HCT116 (cell line): Measurements from ENCODE around the gene TMEM52. TPM values are rescaled to one million over a fixed set of nuclear protein-coding genes. Genes with fewer than 3 reads are reported as not detected.

Experiments
- ATAC-seq: fragments of 200-7000 bp; cut with Tn5 transposase; 2 replicates; pipeline ENCODE4 v1.9.1; 2020; ENCODE audit warnings: mild to moderate bottlenecking, moderate library complexity
- BruUV-seq: library from RNA; stranded (reverse); fragments of 400-500 nt; replicated peaks from 2 replicates; lab custom pipeline; 2021; lab: Mats Ljungman, UMichigan
- CTCF ChIA-PET: fragments of 300-600 bp; sonication (Branson Sonifier 250); formaldehyde crosslinking; loops from one replicate; lab custom pipeline; 2021; ENCODE audit warnings: antibody characterized with exemption; lab: Charles Lee
- POLR2A ChIA-PET: fragments of 300-600, 350-600 bp; sonication (Branson Sonifier 250); formaldehyde crosslinking; loops from one replicate; lab custom pipeline; 2021; ENCODE audit warnings: antibody characterized with exemption; lab: Charles Lee
- RAD21 ChIA-PET, 2 experiments: fragments of 300-600 bp; sonication (Branson Sonifier 250); formaldehyde crosslinking; loops; one replicate each; lab custom pipeline; 2023; ENCODE audit warnings: low total read pairs in 2 of 2; ENCODE audit not compliant: uncharacterized antibody in 2 of 2, unreplicated experiment in 2 of 2, low non-redundant PET in 1 of 2; lab: Charles Lee
- DNase-seq: peaks from one replicate; pipeline ENCODE4 v3.0.0-alpha.2; 2010; ENCODE audit warnings: low read depth, low spot score
- H2AFZ ChIP-seq: fragments of 200-600 bp; shearing (Covaris generic), sonication (generic); 2 replicates; pipeline ENCODE4 v1.6.1; 2017; ENCODE audit warnings: low read depth, mixed run types, mixed read lengths, antibody characterized with exemption, low read length; ENCODE audit not compliant: poor library complexity, severe bottlenecking
- H3K27ac ChIP-seq: 2 replicates; pipeline ENCODE4 v1.5.1; 2012; ENCODE audit warnings: low read depth, low read length
- H3K27me3 ChIP-seq: fragments of 200-600 bp; sonication (generic); 2 replicates; pipeline ENCODE4 v1.6.1; 2016; ENCODE audit warnings: mixed run types, low read length, mixed read lengths; ENCODE audit not compliant: insufficient read depth
- H3K36me3 ChIP-seq, 2 experiments: fragments of 200-500 bp in 1 of 2; fragments of 200-600 bp in 1 of 2; sonication (Bioruptor generic) in 1 of 2; sonication (generic) in 1 of 2; 2 replicates each; pipeline versions ENCODE4 v1.5.1 to v1.6.1; 2014 to 2016; ENCODE audit warnings: low read length in 2 of 2, inconsistent platforms in 1 of 2, mixed read lengths in 1 of 2, mixed run types in 1 of 2; ENCODE audit not compliant: insufficient read depth in 2 of 2, control insufficient read depth in 1 of 2
- H3K4me1 ChIP-seq, 2 experiments: fragments of 200-600 bp in 1 of 2; sonication (generic) in 1 of 2; 2 replicates each; pipeline versions ENCODE4 v1.5.1 to v1.6.1; 2012 to 2017; ENCODE audit warnings: low read length in 2 of 2, inconsistent platforms in 1 of 2, mild to moderate bottlenecking in 1 of 2, mixed read lengths in 1 of 2, mixed run types in 1 of 2, moderate library complexity in 1 of 2; ENCODE audit not compliant: insufficient read depth in 2 of 2, control insufficient read depth in 1 of 2
- H3K4me2 ChIP-seq: fragments of 200-600 bp; sonication (generic); 2 replicates; pipeline ENCODE4 v1.6.1; 2017; ENCODE audit warnings: mixed run types, low read length, mixed read lengths
- H3K4me3 ChIP-seq, 2 experiments: fragments of 200-600 bp in 1 of 2; sonication (generic) in 1 of 2; replicated peaks in 1 of 2; 2 replicates each; pipeline ENCODE4 v1.5.1; 2011 to 2016; ENCODE audit warnings: low read length in 2 of 2, control low read depth in 1 of 2, low read depth in 1 of 2, mild to moderate bottlenecking in 1 of 2, mixed read lengths in 1 of 2, mixed run types in 1 of 2
- H3K79me2 ChIP-seq: fragments of 200-600 bp; sonication (generic); 2 replicates; pipeline ENCODE4 v1.6.1; 2017; ENCODE audit warnings: mild to moderate bottlenecking, mixed run types, low read length, moderate library complexity, mixed read lengths; ENCODE audit not compliant: insufficient read depth
- H3K9ac ChIP-seq: fragments of 200-600 bp; sonication (generic); 2 replicates; pipeline ENCODE4 v1.6.1; 2016; ENCODE audit warnings: low read length, mixed read lengths
- H3K9me2 ChIP-seq: fragments of 200-600 bp; sonication (generic), shearing (Covaris generic); 2 replicates; pipeline ENCODE4 v1.6.1; 2017; ENCODE audit warnings: mixed run types, mild to moderate bottlenecking, moderate library complexity; ENCODE audit not compliant: insufficient read depth
- H3K9me3 ChIP-seq, 2 experiments: fragments of 200-500 bp in 1 of 2; fragments of 200-600 bp in 1 of 2; sonication (Bioruptor generic) in 1 of 2; sonication (generic) in 1 of 2; 2 replicates each; pipeline ENCODE4 v1.6.1; 2014 to 2017; ENCODE audit warnings: low read length in 2 of 2, mixed read lengths in 2 of 2, inconsistent platforms in 1 of 2, low read depth in 1 of 2, mild to moderate bottlenecking in 1 of 2, mixed run types in 1 of 2, moderate library complexity in 1 of 2; ENCODE audit not compliant: control insufficient read depth in 1 of 2, insufficient read depth in 1 of 2
- H4K20me1 ChIP-seq: fragments of 200-600 bp; sonication (generic), shearing (Covaris generic); 2 replicates; pipeline ENCODE4 v1.6.1; 2017; ENCODE audit warnings: mixed run types, mild to moderate bottlenecking, moderate library complexity; ENCODE audit not compliant: insufficient read depth
- CBX3 ChIP-seq: IDR thresholded peaks from 2 replicates; pipeline ENCODE4 v1.6.1; 2012; ENCODE audit warnings: low read depth
- CEBPB ChIP-seq: IDR thresholded peaks from 2 replicates; pipeline ENCODE4 v1.6.1; 2012; ENCODE audit warnings: low read depth
- EGR1 ChIP-seq: IDR thresholded peaks from 2 replicates; pipeline ENCODE4 v1.6.1; 2012; ENCODE audit warnings: low read depth
- EZH2 ChIP-seq: fragments of 200-600 bp; sonication (generic); IDR thresholded peaks from 2 replicates; pipeline ENCODE4 v1.6.1; 2017; ENCODE audit warnings: antibody characterized with exemption, mixed run types
- EZH2phosphoT487 ChIP-seq: fragments of 200-600 bp; IDR thresholded peaks from 2 replicates; pipeline ENCODE4 v1.6.1; 2018; ENCODE audit warnings: antibody characterized with exemption, borderline replicate concordance
- FOSL1 ChIP-seq: IDR thresholded peaks from 2 replicates; pipeline ENCODE4 v1.6.1; 2012; ENCODE audit warnings: low read depth
- POLR2AphosphoS5 ChIP-seq: IDR thresholded peaks from 2 replicates; pipeline ENCODE4 v1.6.1; 2011; ENCODE audit warnings: mild to moderate bottlenecking, low read depth, low read length, moderate library complexity
- TCF7L2 ChIP-seq: IDR thresholded peaks from 2 replicates; pipeline ENCODE4 v1.7.0; 2011; ENCODE audit warnings: borderline replicate concordance, inconsistent platforms; ENCODE audit not compliant: insufficient read depth, insufficient read length; ENCODE audit errors: extremely low read depth
- YY1 ChIP-seq: IDR thresholded peaks from 2 replicates; pipeline ENCODE4 v1.6.1; 2011; ENCODE audit warnings: low read length, low read depth, moderate library complexity, mild to moderate bottlenecking; ENCODE audit not compliant: insufficient replicate concordance; ENCODE audit errors: extremely low read depth
- ZFX ChIP-seq: fragments of 450-650 bp; IDR thresholded peaks from 2 replicates; pipeline ENCODE4 v1.6.1; 2017
- ZNF274 ChIP-seq: fragments of 200-500 bp; sonication (Bioruptor generic); IDR thresholded peaks from 2 replicates; pipeline ENCODE4 v1.6.1; 2014; ENCODE audit warnings: mild to moderate bottlenecking, low read depth, low read length, inconsistent platforms
- intact Hi-C: fragments of 100-400 bp; cut with micrococcal nuclease; formaldehyde crosslinking; loops from 2 replicates; pipeline ENCODE4 v1.10.0; 2022
- total RNA-seq: library from RNA; stranded (reverse); gene quantifications from one replicate; pipeline ENCODE4 v1.2.1, GENCODE V29; 2021; ENCODE audit not compliant: unreplicated experiment
- TF ChIP-seq, protein P1 (sequence below), 3 experiments: fragments of 200-600 bp in 1 of 3; sonication (generic) in 1 of 3; IDR thresholded peaks in 2 of 3; conservative IDR thresholded peaks in 1 of 3; 2 replicates each; pipeline ENCODE4 v1.5.1; 2012 to 2017; ENCODE audit warnings: low read depth in 2 of 3, low read length in 2 of 3, antibody characterized with exemption in 1 of 3, borderline replicate concordance in 1 of 3, control low read depth in 1 of 3, mild to moderate bottlenecking in 1 of 3, mixed read lengths in 1 of 3, mixed run types in 1 of 3, moderate library complexity in 1 of 3; ENCODE audit not compliant: insufficient read depth in 1 of 3
- TF ChIP-seq, protein P2 (sequence below): IDR thresholded peaks from 2 replicates; pipeline ENCODE4 v1.6.1; 2012
- TF ChIP-seq, protein P3 (sequence below): IDR thresholded peaks from 2 replicates; pipeline ENCODE4 v1.6.1; 2011; ENCODE audit warnings: mild to moderate bottlenecking, low read length, moderate library complexity; ENCODE audit not compliant: insufficient replicate concordance; ENCODE audit errors: extremely low read depth
- TF ChIP-seq, protein P4 (sequence below): IDR thresholded peaks from 2 replicates; pipeline ENCODE4 v1.6.1; 2012

Gene TMEM52
- total RNA-seq, 1 experiment from 2014 or later: 27.5 TPM

DNA sequence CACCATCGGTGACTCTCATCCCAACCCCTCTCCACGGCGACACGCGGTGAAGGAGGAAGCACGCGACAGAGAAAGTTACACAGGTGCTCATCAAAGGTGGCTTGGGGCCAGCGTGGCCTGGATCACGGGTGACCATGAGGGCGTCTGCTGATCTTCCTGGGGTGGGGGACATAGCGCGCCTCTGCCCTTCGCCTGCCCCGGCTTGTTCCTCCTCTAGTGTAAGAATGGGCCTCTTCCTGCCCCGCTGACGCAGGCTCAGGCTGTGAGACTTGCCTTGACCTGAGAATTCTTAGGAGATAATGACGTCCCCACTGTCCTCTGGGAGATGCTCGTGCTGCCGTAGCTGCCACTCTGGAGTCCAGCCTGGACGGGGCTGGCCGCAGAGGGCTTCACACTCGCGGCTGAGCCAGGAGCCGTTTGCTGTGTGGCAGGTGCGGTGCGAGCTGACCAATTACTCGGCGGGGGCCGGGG lies 39.0 kb upstream of the TMEM52 start (continued):
- TF ChIP-seq, protein P1, sequence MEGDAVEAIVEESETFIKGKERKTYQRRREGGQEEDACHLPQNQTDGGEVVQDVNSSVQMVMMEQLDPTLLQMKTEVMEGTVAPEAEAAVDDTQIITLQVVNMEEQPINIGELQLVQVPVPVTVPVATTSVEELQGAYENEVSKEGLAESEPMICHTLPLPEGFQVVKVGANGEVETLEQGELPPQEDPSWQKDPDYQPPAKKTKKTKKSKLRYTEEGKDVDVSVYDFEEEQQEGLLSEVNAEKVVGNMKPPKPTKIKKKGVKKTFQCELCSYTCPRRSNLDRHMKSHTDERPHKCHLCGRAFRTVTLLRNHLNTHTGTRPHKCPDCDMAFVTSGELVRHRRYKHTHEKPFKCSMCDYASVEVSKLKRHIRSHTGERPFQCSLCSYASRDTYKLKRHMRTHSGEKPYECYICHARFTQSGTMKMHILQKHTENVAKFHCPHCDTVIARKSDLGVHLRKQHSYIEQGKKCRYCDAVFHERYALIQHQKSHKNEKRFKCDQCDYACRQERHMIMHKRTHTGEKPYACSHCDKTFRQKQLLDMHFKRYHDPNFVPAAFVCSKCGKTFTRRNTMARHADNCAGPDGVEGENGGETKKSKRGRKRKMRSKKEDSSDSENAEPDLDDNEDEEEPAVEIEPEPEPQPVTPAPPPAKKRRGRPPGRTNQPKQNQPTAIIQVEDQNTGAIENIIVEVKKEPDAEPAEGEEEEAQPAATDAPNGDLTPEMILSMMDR (IDR thresholded peaks at IDR 0.05 in 2 of 3, conservative IDR thresholded peaks at IDR 0.05 in 1 of 3; ENCODE audit: borderline replicate concordance in 1 of 3, insufficient read depth in 1 of 3, low read depth in 2 of 3, low read length in 2 of 3): no peak
- TF ChIP-seq, all 23 proteins: peak for 0

DNA sequence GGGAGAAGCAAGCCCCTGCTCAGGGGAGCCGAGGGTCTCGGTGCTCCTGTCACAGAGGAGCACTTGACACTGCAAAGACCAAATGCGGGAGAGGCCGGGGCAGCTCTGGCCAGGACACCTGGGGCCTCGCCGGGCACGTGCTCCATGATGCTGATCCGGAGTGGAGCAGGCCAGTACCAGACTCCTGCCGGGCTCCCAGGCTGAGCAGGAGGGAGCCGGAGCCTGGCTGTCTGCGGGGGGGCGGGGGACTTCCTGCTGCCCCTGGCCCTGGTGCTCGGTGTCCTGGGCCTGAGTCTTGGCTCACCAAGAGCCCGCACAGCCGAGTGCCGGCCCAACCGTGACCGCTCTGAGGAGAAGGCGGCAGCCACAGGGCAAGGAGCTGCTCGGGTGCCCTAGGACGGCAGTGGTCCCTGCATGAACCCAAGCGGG lies 38.5 kb upstream of the TMEM52 start:
- H3K27ac ChIP-seq: no peak overlapping the region
- ChIA-PET RAD21 (no interaction called here), CTCF (interaction anchor here (6.7 kb wide), 1 partner anchor 88 kb away, joined by 70 read pairs; no protein-coding TSS in a partner anchor), POLR2A (no interaction called here)
- BruUV-seq: no TSS peak
- H4K20me1 ChIP-seq: no peaks in the 10 kb centered on the region
- no peaks in the 10 kb centered on the region for H3K36me3 ChIP-seq
- H2AFZ ChIP-seq: no peak overlapping the region
- DNase-seq (no peak), ATAC-seq (no peak)
- no peaks in the 10 kb centered on the region for H3K79me2 ChIP-seq
- H3K4me1 ChIP-seq: peaks cover 5 to 22% of the 10 kb centered on the region in 2 experiments; a peak in 3 of 4 replicates
- no peaks in the 10 kb centered on the region for H3K9me3 ChIP-seq
- no peak overlapping the region for H3K9ac ChIP-seq
- no peaks in the 10 kb centered on the region for H3K27me3 ChIP-seq
- TF ChIP-seq, protein P2, sequence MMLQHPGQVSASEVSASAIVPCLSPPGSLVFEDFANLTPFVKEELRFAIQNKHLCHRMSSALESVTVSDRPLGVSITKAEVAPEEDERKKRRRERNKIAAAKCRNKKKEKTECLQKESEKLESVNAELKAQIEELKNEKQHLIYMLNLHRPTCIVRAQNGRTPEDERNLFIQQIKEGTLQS: no peak
- TF ChIP-seq CEBPB: no peak
- TF ChIP-seq, protein P3, sequence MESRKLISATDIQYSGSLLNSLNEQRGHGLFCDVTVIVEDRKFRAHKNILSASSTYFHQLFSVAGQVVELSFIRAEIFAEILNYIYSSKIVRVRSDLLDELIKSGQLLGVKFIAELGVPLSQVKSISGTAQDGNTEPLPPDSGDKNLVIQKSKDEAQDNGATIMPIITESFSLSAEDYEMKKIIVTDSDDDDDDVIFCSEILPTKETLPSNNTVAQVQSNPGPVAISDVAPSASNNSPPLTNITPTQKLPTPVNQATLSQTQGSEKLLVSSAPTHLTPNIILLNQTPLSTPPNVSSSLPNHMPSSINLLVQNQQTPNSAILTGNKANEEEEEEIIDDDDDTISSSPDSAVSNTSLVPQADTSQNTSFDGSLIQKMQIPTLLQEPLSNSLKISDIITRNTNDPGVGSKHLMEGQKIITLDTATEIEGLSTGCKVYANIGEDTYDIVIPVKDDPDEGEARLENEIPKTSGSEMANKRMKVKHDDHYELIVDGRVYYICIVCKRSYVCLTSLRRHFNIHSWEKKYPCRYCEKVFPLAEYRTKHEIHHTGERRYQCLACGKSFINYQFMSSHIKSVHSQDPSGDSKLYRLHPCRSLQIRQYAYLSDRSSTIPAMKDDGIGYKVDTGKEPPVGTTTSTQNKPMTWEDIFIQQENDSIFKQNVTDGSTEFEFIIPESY: no peak
- no peak for TF ChIP-seq EZH2
- TF ChIP-seq YY1: no peak
- no peak for TF ChIP-seq CBX3
- TF ChIP-seq, protein P4, sequence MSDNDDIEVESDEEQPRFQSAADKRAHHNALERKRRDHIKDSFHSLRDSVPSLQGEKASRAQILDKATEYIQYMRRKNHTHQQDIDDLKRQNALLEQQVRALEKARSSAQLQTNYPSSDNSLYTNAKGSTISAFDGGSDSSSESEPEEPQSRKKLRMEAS: no peak
- TF ChIP-seq TCF7L2: no peak
- TF ChIP-seq, protein P1 (IDR thresholded peaks at IDR 0.05 in 2 of 3, conservative IDR thresholded peaks at IDR 0.05 in 1 of 3; ENCODE audit: borderline replicate concordance in 1 of 3, insufficient read depth in 1 of 3, low read depth in 2 of 3, low read length in 2 of 3): no peak
- no peak for TF ChIP-seq EGR1
- no peak for TF ChIP-seq EZH2phosphoT487
- no peak for TF ChIP-seq POLR2AphosphoS5
- no peak for TF ChIP-seq ZFX
- no peak for TF ChIP-seq ZNF274
- TF ChIP-seq FOSL1: no peak
- no peak overlapping the region for H3K4me3 ChIP-seq
- no peak overlapping the region for H3K4me2 ChIP-seq
- intact Hi-C loops: no loop called here
- H3K9me2 ChIP-seq: no peaks in the 10 kb centered on the region
